ENCODE measurements around the gene SMIM17. TPM values are rescaled to one million over a fixed set of nuclear protein-coding genes. Genes with fewer than 3 reads are reported as not detected.

Gene SMIM17
- polyA plus RNA-seq, 1 of the 3 experiments (the other 2 are of a cell fraction) = 0.05 TPM

GRCh38 chr19:56690670-56691069 lies 47.7 kb downstream of the SMIM17 start (continued):
- TF ChIP-seq RCOR1 (IDR thresholded peaks at IDR 0.05; ENCODE audit: low read length) = no peak

- no peak for DNase-seq
- H3F3A ChIP-seq (replicated peaks; ENCODE audit: insufficient read depth) = no peaks in the 10 kb centered on the region
- TF ChIP-seq FOXJ3 (CRISPR knock-in tag; IDR thresholded peaks at IDR 0.05) (no peak), YY1 (IDR thresholded peaks at IDR 0.05; ENCODE audit: low read depth) (no peak), CTCF (IDR thresholded peaks at IDR 0.05) (no peak), USF2 (IDR thresholded peaks at IDR 0.05; ENCODE audit: borderline replicate concordance, low read depth, low read length) (no peak), PBX3 (IDR thresholded peaks at IDR 0.05) (no peak), NFIC (IDR thresholded peaks at IDR 0.05; ENCODE audit: borderline replicate concordance) (no peak), NRF1 (IDR thresholded peaks at IDR 0.05; ENCODE audit: low read depth, low read length) (no peak), TEAD4 (IDR thresholded peaks at IDR 0.05; ENCODE audit: borderline replicate concordance, insufficient read depth) (no peak), TAF1 (IDR thresholded peaks at IDR 0.05; ENCODE audit: borderline replicate concordance, low read depth, low read length) (no peak), MXI1 (IDR thresholded peaks at IDR 0.05; ENCODE audit: low read depth, low read length) (no peak), CHD2 (IDR thresholded peaks at IDR 0.05; ENCODE audit: low read length, partially characterized antibody) (no peak), FOXM1 (IDR thresholded peaks at IDR 0.05; ENCODE audit: low read depth) (no peak)
- TF ChIP-seq, protein P1, sequence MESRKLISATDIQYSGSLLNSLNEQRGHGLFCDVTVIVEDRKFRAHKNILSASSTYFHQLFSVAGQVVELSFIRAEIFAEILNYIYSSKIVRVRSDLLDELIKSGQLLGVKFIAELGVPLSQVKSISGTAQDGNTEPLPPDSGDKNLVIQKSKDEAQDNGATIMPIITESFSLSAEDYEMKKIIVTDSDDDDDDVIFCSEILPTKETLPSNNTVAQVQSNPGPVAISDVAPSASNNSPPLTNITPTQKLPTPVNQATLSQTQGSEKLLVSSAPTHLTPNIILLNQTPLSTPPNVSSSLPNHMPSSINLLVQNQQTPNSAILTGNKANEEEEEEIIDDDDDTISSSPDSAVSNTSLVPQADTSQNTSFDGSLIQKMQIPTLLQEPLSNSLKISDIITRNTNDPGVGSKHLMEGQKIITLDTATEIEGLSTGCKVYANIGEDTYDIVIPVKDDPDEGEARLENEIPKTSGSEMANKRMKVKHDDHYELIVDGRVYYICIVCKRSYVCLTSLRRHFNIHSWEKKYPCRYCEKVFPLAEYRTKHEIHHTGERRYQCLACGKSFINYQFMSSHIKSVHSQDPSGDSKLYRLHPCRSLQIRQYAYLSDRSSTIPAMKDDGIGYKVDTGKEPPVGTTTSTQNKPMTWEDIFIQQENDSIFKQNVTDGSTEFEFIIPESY (IDR thresholded peaks at IDR 0.05; ENCODE audit: borderline replicate concordance, low read depth) = no peak
- no peaks in the 10 kb centered on the region for H3K4me1 ChIP-seq (ENCODE audit: control insufficient read depth in 1 of 2, insufficient read depth in 2 of 2, low read depth in 1 of 2, low read length in 1 of 2)
- H3K4me3 ChIP-seq (ENCODE audit: low read depth in 2 of 2, low read length in 1 of 2) = no peak overlapping the region
- no peaks in the 10 kb centered on the region; the same call in 1 of the 2 replicates for H3K9me3 ChIP-seq
- H3K4me2 ChIP-seq = no peak overlapping the region
- H3K9me2 ChIP-seq = no peaks in the 10 kb centered on the region
- H3K9ac ChIP-seq = no peak overlapping the region
- no peak overlapping the region for H2AFZ ChIP-seq (ENCODE audit: low read depth)
- POLR2A ChIA-PET = no interaction called here
- H3K36me3 ChIP-seq (replicated peaks in 1 of 2; ENCODE audit: control insufficient read depth in 1 of 2, insufficient read depth in 2 of 2, low read length in 1 of 2) = no peaks in the 10 kb centered on the region
- H3K79me2 ChIP-seq (ENCODE audit: insufficient read depth) = no peaks in the 10 kb centered on the region
- CTCF ChIA-PET = interaction anchor here (0.7 kb wide), 1 partner anchor 617 kb away, joined by 3 read pairs; no protein-coding TSS in a partner anchor
- no peak overlapping the region for H3K27ac ChIP-seq (ENCODE audit: low read depth in 2 of 2, low read length in 1 of 2)
- no peaks in the 10 kb centered on the region for H4K20me1 ChIP-seq (ENCODE audit: insufficient read depth)
- 15% methylated on average over 8 of the region's 8 CpGs for WGBS (ENCODE audit: low lambda C conversion rate)
- H3K27me3 ChIP-seq (ENCODE audit: insufficient read depth) = no peaks in the 10 kb centered on the region
Measured at GRCh38 chr19:56692206-56692895, 49.4 kb downstream of the SMIM17 start.

Data from SK-N-SH (cell line).